Activated effector memory CD4-positive, alpha-beta T cell treated with Interleukin-2 at 50 U/mL for 16 hours (primary cell): ENCODE data around the gene OR1S1.
"Not testable (repeated sequence)": the region's sequence is repeated elsewhere in the genome, so short reads cannot be mapped to it uniquely, and the experiment has no call there.

Experiments used
- DNase-seq: peaks from one replicate; pipeline ENCODE4 v3.0.0-alpha.2; 2020

OR1S1 gene

DNA sequence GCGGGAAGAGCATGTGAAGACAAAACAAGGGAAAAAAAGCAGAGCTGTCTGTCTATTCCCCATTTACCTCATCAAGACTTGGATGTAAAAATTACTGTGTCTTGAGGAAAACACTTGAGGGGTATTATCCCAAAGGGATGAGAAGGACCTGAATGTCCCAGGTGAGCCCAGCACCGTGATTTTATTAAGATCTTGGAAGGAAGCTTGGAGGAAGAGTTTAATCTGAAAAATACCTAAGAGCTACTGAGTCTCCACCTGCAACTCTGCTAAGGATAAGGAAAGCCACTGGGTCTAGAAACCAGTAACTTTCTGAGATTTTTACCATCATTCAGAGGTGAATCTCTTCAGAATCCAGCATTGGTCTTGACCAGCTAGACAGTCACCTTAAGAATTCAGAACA, at the start of gene OR1S1:
Gene OR1S1 (plus strand): TSS at position 301 of the 400 bp plus-strand sequence.
- not testable (repeated sequence) for DNase-seq

DNA sequence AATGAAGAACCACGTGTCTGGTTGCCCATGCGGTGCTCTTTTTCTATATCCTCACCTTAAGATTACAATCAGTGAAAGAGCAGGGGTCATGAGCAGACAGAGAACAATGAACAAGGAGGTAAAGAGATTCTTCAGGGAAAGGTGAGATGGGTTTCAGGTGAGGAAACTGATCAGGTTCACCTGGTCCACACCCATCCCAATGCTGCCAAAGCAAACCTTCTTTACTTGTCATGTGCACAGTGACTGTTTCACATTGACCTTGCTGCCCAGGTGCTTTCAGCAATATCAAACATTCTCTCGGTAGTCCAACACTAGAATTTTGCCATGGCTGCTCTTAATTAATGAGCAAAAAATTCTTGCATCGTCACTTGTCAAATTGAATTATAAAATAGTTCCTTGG, 48.1 kb upstream of the OR1S1 start:
- no peak for DNase-seq

DNA sequence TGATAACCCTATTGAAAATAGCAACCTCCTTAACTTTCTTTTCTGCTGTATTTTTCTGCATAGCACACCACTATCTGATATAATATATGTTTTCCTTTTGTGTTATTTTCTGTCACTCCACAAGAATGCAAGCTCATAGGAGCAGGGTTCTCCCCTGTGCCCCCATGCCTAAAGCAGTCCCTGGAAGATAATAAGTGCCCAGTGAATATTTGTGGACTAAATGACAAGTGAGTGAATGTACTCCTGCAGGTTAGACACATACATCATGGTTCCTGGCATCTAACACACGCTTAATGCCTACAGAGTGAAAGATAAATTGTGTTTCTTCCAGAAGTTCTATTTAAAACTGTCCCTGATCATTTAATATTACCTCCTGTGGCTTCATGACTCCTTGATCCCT, 47.5 kb upstream of the OR1S1 start:
- no peak for DNase-seq

DNA sequence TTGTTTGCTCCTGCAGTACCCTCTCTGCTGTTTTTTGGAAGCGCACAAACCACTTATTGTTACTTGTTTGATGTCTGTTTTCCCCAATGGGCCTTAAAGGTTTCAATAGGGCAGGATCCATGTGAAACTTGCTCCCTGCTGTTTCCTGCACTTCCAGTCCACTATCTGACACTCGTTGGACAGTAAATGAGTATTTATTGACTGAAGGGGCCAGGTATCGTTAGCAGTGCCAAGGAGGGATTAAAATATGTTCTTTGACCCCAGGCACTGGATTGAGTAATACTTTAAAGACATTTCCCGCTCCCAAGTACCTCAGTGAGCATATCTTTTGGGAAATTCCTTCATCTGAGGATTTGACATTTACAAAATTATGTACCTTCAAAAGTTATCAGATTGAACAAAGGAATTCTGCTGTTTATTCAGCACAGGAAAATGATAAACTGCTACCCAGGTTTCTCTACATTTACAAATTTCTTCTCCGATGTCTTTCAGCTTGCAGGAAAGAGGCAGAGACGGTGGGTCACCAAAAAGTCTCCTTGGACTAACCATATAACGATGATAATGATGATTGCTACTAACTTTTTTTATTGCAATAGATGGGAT, 46.9 kb upstream of the OR1S1 start:
- DNase-seq, result no peak

DNA sequence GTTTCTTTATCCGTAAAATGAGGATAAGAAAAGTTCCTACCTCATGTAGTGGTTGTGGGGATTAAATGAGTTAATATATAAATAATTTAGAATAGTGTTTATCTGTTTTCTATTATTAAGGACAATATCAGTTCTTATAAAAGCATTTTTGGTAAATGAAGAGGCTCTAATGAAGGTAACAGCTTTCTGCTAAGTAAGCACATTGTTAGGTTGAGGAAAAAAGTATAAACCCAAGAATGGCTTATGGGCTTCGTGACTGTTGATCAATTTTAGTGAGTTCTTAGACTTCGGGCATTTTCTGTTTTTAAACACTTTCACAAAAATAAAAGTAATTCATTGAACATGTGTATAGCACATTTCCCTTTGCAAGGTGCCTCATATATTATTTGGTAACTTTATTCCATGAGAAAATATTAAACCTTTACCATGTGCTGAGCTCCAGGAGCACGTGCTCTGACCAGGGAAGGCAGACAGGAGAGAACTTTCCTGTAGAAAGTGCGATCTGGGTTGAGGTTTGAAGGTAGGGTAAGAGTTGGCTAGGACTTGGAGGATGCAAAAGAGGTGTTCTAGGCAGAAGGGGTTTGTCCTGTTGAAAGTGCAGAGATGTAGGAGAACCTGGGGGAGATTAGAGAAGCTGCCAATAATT, 35.0 kb upstream of the OR1S1 start:
- no peak for DNase-seq

DNA sequence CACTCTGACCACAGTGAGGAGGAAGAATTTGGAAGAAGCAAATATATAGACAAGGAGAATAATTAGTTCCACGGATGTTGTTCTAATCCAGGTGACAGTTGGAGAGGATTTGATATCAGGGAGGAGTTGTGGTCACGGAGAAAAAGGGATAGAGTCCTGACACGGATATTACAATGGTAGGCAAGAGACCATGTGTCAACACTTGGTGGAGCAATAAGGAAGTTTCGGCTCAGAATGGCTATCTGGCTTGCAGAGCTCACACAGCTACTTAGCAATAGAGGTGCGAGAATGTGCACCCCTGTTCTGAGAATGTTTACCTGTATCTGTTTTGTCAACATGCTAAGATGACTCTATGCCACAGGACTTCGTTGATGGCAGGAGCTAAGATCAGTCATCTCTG, 34.1 kb upstream of the OR1S1 start:
- DNase-seq, result no peak

DNA sequence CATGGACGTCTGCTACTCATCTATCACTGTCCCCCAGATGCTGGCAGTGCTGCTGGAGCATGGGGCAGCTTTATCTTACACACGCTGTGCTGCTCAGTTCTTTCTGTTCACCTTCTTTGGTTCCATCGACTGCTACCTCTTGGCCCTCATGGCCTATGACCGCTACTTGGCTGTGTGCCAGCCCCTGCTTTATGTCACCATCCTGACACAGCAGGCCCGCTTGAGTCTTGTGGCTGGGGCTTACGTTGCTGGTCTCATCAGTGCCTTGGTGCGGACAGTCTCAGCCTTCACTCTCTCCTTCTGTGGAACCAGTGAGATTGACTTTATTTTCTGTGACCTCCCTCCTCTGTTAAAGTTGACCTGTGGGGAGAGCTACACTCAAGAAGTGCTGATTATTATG, 32.9 kb upstream of the OR1S1 start:
- DNase-seq, result no peak

DNA sequence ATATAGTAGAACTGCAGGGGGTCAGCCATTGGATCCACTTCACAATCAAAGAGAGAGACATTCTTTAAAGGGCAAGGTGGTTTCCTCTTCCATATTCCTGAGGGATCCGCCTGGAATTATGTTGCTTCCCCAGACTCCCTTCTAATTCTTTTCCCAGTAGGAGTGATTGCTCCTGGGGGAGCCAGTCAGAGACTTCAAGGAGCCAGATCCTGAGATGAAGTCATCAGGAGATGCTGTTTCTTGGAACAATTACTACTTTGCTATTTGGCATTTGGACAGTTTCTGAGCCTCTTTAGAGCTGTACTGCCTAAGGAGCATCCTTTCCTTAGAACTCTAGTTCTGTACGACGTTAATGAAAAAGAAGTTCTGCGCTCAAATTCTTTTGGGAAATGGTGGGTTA, 25.6 kb upstream of the OR1S1 start:
- DNase-seq, result no peak

DNA sequence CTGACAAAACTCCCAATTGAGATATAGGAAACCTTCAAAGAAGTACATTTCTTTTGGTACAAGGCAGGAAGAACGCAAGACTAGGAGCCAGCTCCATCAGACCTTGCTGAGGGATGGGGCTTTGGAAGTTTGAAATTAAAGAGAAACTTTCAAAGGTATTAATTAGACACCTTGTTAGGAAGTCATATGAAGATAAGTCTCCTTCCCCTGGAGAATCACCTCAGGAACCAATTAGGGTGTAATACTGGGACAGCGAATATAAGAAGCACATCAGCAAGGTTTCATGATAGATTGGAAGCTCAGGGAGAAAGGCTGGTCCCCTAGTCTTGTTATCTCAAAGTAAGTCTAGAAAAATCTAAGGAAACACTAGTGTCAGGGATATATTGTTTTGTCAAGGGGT, 23.8 kb upstream of the OR1S1 start, which contains the start of gene OR9Q2:
Gene OR9Q2 (plus strand): TSS at position 301 of the 400 bp plus-strand sequence. CDS start 1,421 bp downstream, outside the sequence.
- DNase-seq, result no peak

DNA sequence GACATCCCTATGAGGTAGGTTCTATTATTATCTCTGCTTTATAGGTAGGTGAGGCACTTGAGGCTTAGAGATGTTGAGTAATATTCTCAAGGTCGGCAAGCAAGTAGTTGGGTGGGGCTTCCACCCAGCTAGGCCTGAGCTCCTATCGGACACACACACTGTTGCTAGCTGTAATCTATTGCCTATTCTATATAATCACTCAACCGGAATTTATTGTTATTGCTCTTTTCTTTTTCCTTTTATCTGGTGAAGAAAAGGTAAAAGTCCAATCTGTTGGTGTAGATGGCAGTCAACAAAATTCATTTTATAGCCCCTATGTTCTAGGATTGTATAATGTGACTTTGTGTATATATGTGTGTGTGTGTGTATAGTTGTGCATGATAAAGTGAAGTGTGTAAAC, 20.3 kb upstream of the OR1S1 start:
- DNase-seq, result no peak

DNA sequence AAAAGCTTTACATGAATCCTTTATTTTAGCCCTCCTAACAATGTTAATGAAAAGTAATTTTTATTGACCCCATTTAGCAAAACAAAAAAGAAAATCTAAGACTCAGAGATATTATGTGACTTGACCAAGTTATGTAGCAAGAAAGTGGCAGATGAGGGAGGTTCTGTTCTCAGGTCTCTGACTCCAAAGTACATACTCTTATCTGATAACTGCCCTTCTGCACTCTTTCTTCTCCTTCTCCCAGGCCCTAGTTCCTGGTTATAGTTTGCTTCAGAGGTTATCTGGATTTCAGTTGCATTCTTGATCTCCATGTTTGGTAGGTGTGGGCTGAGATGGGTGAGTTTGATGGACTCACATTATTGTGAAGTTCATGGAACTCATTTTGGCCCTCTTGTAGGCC, 19.1 kb upstream of the OR1S1 start:
- no peak for DNase-seq

DNA sequence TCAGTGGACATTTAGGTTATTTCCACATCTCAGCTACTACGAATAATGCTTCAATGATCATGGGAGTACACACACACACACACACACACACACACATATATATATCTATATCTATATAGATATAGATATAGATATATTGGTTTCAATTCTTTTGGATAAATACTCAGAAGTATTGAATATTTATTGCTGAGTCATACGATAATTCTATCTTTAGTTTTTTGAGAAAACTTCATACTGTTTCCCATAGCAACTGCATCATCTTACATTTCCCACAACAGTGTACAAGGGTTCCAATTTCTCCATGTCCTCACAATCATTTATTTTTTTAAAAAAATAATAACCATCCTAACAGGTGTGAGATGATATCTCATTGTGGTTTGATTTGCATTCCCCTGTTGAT, 16.6 kb upstream of the OR1S1 start:
- DNase-seq, result no peak

DNA sequence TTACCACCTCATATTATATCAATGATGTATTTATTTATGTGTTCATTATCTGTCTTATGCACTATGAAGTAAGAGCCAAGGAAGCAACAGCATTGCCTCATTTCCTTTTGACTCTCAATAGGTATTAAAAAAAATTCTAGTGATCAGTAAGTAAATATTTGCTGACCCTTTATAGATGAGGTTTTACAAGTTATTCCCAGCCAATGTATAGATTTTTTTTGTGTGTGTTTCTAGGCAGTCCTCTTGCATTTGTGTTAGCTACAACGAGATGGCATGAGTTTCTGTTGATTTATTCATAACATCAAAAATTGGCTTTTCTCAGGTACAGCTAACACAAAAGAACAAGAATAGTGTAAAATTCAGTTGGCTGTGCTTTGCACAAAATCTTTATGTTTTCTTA, 13.2 kb upstream of the OR1S1 start:
- no peak for DNase-seq

DNA sequence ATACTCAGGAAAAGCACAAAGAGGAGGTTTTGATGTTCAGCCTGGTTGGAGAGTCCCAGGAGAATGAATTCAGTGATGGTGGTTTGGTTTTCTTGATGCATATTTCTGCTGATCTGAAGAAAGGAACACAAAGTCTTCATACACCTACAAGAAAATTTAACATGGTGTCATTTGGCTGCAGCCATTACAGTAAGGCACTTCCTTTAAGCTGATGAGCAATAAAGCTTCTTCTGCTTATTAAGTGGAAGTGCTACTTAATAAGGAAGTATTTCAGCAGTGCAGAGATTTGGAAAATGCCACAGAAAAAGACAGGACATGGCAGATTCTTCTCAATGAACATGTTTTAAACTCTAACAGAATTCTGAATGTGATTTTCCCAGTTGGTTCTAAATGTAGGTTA, 8.5 kb upstream of the OR1S1 start, which contains the start of gene OR1S2:
Gene OR1S2 (minus strand): TSS at position 101 of the 400 bp plus-strand sequence. CDS start 0 bp downstream, at position 101.
- no peak for DNase-seq

DNA sequence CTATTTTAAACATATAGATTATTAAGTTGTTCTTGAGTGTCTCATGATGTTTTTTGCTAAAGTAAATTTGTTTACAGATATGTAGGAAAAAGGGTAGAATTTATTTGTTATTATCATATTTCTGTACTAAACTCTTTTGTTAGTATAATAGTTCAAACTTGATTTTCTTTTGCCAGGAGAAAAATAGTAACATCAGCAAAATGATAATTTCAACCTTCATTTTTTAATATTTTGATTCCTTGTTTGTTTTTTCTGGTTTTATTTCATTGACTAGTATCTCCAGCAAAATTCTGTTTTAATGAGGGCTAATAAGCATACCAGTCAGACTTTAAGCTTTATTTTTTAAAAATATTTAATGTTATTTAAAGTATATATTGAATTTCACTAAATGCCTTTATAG, 4.0 kb downstream of the OR1S1 start:
- DNase-seq, result no peak

DNA sequence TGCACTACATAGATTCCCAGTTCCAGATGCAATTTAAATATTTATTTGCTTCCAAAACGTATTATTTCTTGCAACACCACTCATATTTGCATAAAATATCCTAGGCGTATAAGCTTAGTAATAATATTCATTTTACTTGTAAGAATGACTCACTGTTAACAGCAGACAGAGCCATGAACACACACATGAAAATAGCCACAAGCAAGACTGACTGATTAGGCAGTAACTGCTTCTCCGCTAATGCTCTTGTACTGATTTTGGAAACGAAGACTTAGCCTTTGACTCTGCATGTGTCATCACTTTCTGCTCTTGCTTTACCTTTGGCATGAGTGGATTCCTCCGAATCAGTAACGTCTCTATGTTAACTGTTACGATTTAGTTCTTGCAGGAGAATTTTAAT, 10.2 kb downstream of the OR1S1 start:
- DNase-seq, result no peak

DNA sequence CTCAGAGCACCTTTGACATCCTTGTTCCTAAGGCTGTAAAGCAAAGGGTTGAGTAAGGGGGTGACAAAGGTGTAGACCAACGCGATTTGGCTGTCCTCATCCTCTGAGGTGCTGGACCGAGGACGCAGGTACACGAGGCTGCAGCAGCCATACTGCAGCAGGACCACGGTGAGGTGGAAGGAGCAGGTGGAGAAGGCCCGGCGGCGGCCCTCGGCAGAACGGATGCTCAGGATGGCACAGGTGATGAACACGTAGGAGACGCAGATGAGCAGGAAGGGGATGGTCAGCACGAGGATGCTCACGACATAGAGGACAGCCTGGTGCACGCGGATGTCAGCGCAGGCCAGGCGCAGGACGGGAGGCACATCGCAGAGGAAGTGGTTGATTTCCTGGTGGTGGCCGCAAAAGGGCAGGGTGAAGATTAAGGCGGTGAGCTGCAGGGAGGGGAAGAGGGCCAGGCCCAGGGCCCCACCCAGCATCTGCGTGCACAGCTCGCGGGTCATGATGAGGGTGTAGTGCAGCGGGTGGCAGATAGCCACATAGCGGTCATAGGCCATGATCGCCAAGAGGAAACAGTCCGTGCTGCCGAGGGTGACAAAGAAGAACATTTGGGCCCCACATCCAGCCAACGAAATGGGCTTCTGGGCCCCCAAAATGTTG, 15.6 kb downstream of the OR1S1 start:
- DNase-seq, result no peak

DNA sequence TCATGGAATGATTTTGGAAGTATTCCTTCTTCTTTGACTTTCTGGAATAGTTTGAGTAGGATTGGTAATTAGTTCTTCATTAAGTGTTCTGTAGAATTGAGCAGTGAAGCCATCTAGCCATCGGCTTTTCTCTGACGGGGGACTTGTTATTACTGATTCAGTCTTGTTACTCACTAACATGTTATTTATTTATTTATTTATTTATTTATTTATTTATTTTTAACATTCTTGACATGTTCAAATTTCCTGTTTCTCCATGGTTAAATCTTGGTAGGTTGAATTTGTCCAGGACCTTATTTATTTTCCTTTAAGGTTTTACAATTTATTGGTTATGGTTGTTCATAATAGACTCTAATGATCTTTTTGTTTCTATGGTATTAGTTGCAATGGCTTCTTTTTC, 31.4 kb downstream of the OR1S1 start:
- DNase-seq, result no peak

DNA sequence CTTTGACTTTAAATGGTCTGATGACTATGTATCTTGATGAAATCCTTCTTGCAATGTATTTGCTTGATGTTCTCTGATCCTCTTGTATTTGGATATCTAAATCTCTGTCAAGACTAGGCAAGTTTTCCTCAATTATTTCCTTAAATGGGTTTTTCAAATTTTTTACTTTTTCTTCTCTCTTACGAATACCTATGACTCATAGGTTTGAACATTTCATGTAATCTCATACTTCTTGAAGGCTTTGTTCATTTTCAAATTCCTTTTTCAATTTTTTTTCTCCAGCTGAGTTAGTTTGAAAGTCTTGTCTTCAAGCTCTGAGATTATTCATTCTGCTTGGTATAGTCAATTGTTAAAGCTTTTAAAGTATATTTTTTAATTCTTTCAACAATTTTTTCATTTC, 42.4 kb downstream of the OR1S1 start:
- DNase-seq, result no peak

DNA sequence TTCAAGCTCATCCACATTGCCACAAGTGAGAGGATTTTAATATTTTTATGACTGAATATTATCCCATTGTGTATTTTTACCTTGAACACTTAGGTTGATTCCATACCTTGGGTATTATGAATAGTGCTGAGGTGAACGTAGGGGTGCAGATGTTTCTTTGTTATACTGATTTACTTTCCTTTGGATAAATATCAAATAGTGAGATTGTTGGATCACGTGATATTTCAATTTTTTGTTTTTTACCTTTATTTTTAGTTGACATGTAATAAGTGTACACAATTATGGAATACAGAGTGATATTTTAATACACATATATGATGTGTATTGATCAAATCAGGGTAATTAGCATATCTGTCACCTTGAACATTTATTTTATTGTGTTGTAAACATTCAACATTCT, 47.5 kb downstream of the OR1S1 start:
- DNase-seq, result no peak
